Measurements from ENCODE around the gene UBE2L5.

UBE2L5 gene

GRCh38 chr13:30473675-30474074 is 51.4 kb downstream of the UBE2L5 start:
- no peak for DNase-seq (ENCODE audit: low read depth, low spot score)
- in situ Hi-C loops (cut with HindIII; ENCODE audit: low sequenced_read_pairs) = no loop called here
- no peak for TF ChIP-seq CTCF (IDR thresholded peaks at IDR 0.05; ENCODE audit: low read depth, low read length)
- H3K4me3 ChIP-seq (ENCODE audit: low read depth, low read length) = no peak overlapping the region

DNA sequence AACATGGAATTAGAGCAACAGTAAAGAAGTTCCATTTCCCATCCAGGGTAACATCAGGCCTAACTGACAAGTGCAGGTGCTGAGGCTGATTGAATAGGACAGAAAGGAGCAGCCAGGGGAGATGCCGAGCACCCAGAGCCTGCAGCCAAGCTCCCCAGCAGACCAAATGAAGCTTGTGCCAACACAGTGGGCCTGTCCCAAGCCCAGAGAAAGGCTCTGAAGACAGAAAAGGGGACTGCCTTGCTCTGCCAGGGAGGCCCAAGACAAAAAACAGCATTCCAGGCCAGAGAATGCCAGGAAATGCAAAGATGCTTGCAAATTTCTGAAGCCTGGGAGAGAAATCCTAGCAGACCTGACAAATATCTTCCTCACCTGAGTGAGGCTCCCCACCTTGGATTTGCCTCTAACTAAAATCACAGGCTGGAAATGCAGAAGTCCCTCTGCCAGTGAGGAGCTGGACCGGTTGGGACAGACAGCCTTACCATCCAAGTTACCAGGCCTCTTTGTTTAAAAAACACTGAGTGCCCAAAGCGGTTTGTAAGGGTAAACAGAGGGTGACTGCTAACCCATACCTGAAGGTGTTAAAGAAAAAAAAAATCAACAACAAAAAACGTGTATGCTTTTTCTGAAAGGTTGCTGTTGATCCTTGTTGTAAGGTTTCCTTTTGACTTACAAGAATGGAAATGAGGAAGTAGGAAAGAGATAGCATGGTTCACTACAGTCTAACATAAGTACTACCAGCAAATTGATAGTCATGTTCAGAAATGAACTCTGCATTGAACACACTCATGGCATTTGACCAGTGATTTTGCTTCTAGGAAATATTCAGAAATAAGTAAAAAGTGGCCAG is 55.3 kb downstream of the UBE2L5 start:
- TF ChIP-seq CTCF (IDR thresholded peaks at IDR 0.05; ENCODE audit: low read depth, low read length) = no peak
- in situ Hi-C loops (cut with HindIII; ENCODE audit: low sequenced_read_pairs) = no loop called here

More for the DNA sequence above, 55.3 kb downstream of the UBE2L5 start:
- no peak overlapping the region for H3K4me3 ChIP-seq (ENCODE audit: low read depth, low read length)
- DNase-seq (ENCODE audit: low read depth, low spot score) = no peak
